Duodenal mucosa (tissue), 2 donors: ENCODE results near the gene TOP2B.

Experiments
- H3K27ac ChIP-seq: one replicate; pipeline ENCODE4 v1.7.0; 2013; ENCODE audit warnings: low read depth, low read length
- H3K27me3 ChIP-seq, 2 donors: one replicate each; pipeline ENCODE4 v1.7.0; 2013; ENCODE audit warnings: low read length in 2 of 2, control low read depth in 1 of 2; ENCODE audit not compliant: insufficient read depth in 2 of 2, control insufficient read depth in 1 of 2
- H3K36me3 ChIP-seq, 2 donors: one replicate each; pipeline ENCODE4 v1.7.0; 2013; ENCODE audit warnings: low read length in 2 of 2, control low read depth in 1 of 2; ENCODE audit not compliant: insufficient read depth in 2 of 2, control insufficient read depth in 1 of 2
- H3K4me1 ChIP-seq, 2 donors: one replicate each; pipeline ENCODE4 v1.7.0; 2013; ENCODE audit warnings: low read length in 2 of 2, control low read depth in 1 of 2; ENCODE audit not compliant: insufficient read depth in 2 of 2, control insufficient read depth in 1 of 2
- H3K4me3 ChIP-seq, 2 donors: one replicate each; pipeline ENCODE4 v1.7.0; 2013; ENCODE audit warnings: low read length in 2 of 2, low read depth in 1 of 2
- H3K9ac ChIP-seq, 2 donors: one replicate each; pipeline ENCODE4 v1.7.0; 2013; ENCODE audit warnings: low read length in 2 of 2, low read depth in 1 of 2
- H3K9me3 ChIP-seq, 2 donors: one replicate each; pipeline ENCODE4 v1.7.0; 2013; ENCODE audit warnings: low read length in 2 of 2, control low read depth in 1 of 2; ENCODE audit not compliant: control insufficient read depth in 1 of 2

The TOP2B gene

DNA sequence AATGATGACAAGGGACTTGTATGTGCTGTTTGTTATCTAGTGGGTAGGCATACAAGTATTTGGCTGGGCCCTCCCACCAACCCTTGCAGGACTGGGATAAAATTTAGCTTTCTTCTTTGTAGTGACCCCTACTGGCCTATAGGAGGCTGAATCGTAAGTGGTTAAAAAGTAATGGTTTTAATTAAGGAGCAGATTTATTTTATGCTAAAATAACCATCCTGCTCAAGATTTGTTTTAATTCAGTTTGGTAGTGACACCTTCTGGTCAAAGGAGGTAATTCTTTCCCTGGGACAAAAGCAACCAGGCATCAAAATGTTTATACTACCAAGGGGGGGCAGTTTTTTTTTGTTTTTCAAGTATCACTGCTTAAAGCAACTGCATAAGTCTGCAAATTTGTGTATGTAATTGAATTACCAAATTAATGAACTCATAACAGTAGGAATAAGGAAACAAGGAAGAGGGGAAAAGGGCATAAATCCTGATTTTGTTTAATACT is 70.7 kb downstream of the TOP2B start:
- Histone ChIP-seq H3K27me3 (no peaks in the 10 kb centered on the region), H3K4me3 (no peak overlapping the region), H3K9me3 (no peaks in the 10 kb centered on the region), H3K36me3 (peaks cover 7 to 22% of the 10 kb centered on the region in 2 donors), H3K27ac (no peak overlapping the region), H3K9ac (no peak overlapping the region), H3K4me1 (no peaks in the 10 kb centered on the region)

GRCh38 chr3:25593001-25593400 is 71.7 kb downstream of the TOP2B start:
- H3K36me3 ChIP-seq: peaks cover 7 to 12% of the 10 kb centered on the region in 2 donors
- no peaks in the 10 kb centered on the region for H3K4me1 ChIP-seq
- H3K9ac ChIP-seq: no peak overlapping the region
- no peak overlapping the region for H3K27ac ChIP-seq
- H3K9me3 ChIP-seq: no peaks in the 10 kb centered on the region
- no peak overlapping the region for H3K4me3 ChIP-seq
- no peaks in the 10 kb centered on the region for H3K27me3 ChIP-seq

- H3K27me3 ChIP-seq: no peaks in the 10 kb centered on the region
- no peaks in the 10 kb centered on the region for H3K4me1 ChIP-seq
- H3K9ac ChIP-seq: no peak overlapping the region
- H3K9me3 ChIP-seq: no peaks in the 10 kb centered on the region
- no peak overlapping the region for H3K27ac ChIP-seq
- H3K4me3 ChIP-seq: no peak overlapping the region
- H3K36me3 ChIP-seq: peaks cover 6 to 8% of the 10 kb centered on the region in 2 donors
Observed at GRCh38 chr3:25592510-25592968, 72.2 kb downstream of the TOP2B start.

DNA sequence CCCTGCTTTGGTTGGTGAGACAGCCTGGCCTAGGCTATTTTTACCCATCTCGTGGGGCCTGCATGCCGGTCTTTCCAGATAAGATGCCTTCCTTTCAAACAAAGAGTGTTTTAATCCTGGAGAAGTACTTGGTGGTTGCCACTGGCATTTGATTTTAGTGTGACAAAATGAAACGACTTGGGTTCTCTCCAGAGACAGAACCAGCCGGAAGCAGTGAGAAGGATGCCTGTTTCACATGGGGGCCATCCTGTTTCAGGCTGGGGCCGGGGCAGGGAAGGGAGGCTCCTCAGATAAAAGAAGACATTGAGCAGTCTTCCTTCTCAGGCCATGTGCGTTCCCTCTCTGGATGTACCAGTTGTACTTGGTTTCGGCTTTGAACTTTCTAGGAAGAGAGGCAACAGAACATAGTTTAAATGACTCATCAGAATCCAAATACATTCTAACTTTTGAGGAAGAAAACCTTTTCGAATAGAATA is 74.9 kb downstream of the TOP2B start:
- Histone ChIP-seq H3K9ac (no peak overlapping the region), H3K4me3 (no peak overlapping the region), H3K36me3 (no peaks in the 10 kb centered on the region), H3K27ac (no peak overlapping the region), H3K27me3 (no peaks in the 10 kb centered on the region), H3K4me1 (no peaks in the 10 kb centered on the region), H3K9me3 (no peaks in the 10 kb centered on the region)

GRCh38 chr3:25589104-25589782 is 75.5 kb downstream of the TOP2B start:
- Histone ChIP-seq H3K4me3 (no peak overlapping the region), H3K27ac (no peak overlapping the region), H3K27me3 (no peaks in the 10 kb centered on the region), H3K9me3 (no peaks in the 10 kb centered on the region), H3K9ac (no peak overlapping the region), H3K4me1 (no peaks in the 10 kb centered on the region), H3K36me3 (no peaks in the 10 kb centered on the region)

GRCh38 chr3:25588441-25589103 is 76.1 kb downstream of the TOP2B start:
- no peaks in the 10 kb centered on the region for H3K9me3 ChIP-seq
- no peaks in the 10 kb centered on the region for H3K4me1 ChIP-seq
- H3K27me3 ChIP-seq: no peaks in the 10 kb centered on the region
- no peak overlapping the region for H3K9ac ChIP-seq
- no peaks in the 10 kb centered on the region for H3K36me3 ChIP-seq
- no peak overlapping the region for H3K4me3 ChIP-seq
- no peak overlapping the region for H3K27ac ChIP-seq

DNA sequence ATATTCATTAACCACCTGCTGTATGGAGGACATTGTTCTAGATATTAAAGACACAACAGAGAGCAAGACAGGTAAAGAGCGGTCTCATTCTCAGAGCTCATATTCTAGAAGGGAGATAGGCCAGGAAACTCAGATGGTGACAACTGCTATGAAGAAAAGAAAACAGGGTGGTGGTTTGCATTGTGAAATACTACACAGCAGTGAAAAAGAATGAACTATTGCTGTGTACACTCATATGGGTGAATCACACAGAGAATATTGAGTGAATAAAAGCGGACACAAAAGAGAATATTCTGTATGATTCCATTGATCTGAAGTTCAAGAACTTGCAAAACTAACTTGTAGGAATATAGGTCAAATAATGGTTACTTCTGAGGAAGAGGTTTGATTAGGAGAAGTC is 76.7 kb downstream of the TOP2B start:
- Histone ChIP-seq H3K27ac (no peak overlapping the region), H3K27me3 (no peaks in the 10 kb centered on the region), H3K4me1 (no peaks in the 10 kb centered on the region), H3K36me3 (no peaks in the 10 kb centered on the region), H3K9ac (no peak overlapping the region), H3K9me3 (no peaks in the 10 kb centered on the region), H3K4me3 (no peak overlapping the region)

DNA sequence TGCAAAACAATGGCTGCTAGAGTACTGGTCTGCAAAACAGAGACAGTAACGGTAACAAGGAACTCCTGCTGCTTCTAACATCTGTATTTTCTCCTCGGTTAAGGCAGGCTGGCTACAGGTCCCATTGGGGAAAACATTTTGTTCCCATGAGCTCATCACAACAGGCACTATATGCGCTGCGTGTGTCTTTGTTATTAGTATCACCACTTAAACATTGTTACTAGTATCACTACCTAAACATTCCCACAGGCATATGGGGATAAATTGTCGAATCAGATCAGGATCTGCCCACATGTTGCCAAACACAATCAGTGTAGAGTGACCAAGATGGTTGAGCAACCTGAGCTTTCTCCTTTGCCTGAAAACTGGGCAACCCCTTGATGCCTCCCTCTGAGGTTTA is 77.2 kb downstream of the TOP2B start:
- no peak overlapping the region for H3K27ac ChIP-seq
- no peaks in the 10 kb centered on the region for H3K36me3 ChIP-seq
- H3K4me3 ChIP-seq: no peak overlapping the region
- no peaks in the 10 kb centered on the region for H3K27me3 ChIP-seq
- no peak overlapping the region for H3K9ac ChIP-seq
- H3K9me3 ChIP-seq: no peaks in the 10 kb centered on the region
- no peaks in the 10 kb centered on the region for H3K4me1 ChIP-seq

GRCh38 chr3:25587094-25587493 is 77.6 kb downstream of the TOP2B start:
- no peak overlapping the region for H3K4me3 ChIP-seq
- no peak overlapping the region for H3K9ac ChIP-seq
- H3K9me3 ChIP-seq: no peaks in the 10 kb centered on the region
- H3K4me1 ChIP-seq: no peaks in the 10 kb centered on the region
- H3K27ac ChIP-seq: no peak overlapping the region
- H3K36me3 ChIP-seq: no peaks in the 10 kb centered on the region
- no peaks in the 10 kb centered on the region for H3K27me3 ChIP-seq

DNA sequence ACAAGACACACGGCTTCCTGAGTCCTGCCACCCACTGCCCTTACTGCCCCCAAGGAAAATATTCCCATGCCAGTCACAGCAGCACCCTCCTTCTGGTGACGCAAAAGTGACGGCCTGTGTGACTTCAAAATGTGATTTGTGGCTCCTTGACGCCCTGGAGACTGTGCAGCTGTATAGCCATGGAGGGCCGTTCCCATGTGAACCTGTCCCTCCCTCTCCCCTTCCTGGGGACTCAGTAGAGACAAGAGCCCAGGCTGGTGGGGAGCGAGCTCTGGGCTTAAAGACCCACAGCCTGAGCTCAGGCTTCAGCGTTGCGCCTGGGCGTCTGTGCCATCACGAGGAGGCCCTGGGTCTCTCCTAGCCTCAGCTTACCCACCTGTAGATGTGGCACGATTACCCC is 78.2 kb downstream of the TOP2B start:
- no peaks in the 10 kb centered on the region for H3K4me1 ChIP-seq
- no peak overlapping the region for H3K4me3 ChIP-seq
- H3K9ac ChIP-seq: no peak overlapping the region
- no peak overlapping the region for H3K27ac ChIP-seq
- H3K36me3 ChIP-seq: no peaks in the 10 kb centered on the region
- no peaks in the 10 kb centered on the region for H3K27me3 ChIP-seq
- no peaks in the 10 kb centered on the region for H3K9me3 ChIP-seq
